Stimulated activated naive CD8-positive, alpha-beta T cell treated with anti-CD3 and anti-CD28 coated beads, Interleukin-15, Interleukin-2, amounts not matched to agents 100 ng/mL and 50 ng/mL, for 24 hours (primary cell): ENCODE results near the gene FHIT.
"Not testable (repeated sequence)": the region's sequence is repeated elsewhere in the genome, so short reads cannot be mapped to it uniquely, and the experiment has no call there.

Source experiments
- H3K27ac Mint-ChIP-seq: one replicate; pipeline ENCODE4 v1.8.0; 2021; ENCODE audit warnings: mild to moderate bottlenecking, mixed read lengths
- H3K27me3 Mint-ChIP-seq: one replicate; pipeline ENCODE4 v1.8.0; 2021; ENCODE audit warnings: mixed read lengths
- H3K36me3 Mint-ChIP-seq: one replicate; pipeline ENCODE4 v1.8.0; 2021; ENCODE audit warnings: low read depth, mixed read lengths
- H3K4me1 Mint-ChIP-seq: one replicate; pipeline ENCODE4 v1.8.0; 2021; ENCODE audit warnings: low read depth, mixed read lengths
- H3K4me3 Mint-ChIP-seq: one replicate; pipeline ENCODE4 v1.8.0; 2021; ENCODE audit warnings: mild to moderate bottlenecking, mixed read lengths
- H3K9me3 Mint-ChIP-seq: one replicate; pipeline ENCODE4 v1.8.0; 2021; ENCODE audit warnings: mixed read lengths

FHIT gene

DNA sequence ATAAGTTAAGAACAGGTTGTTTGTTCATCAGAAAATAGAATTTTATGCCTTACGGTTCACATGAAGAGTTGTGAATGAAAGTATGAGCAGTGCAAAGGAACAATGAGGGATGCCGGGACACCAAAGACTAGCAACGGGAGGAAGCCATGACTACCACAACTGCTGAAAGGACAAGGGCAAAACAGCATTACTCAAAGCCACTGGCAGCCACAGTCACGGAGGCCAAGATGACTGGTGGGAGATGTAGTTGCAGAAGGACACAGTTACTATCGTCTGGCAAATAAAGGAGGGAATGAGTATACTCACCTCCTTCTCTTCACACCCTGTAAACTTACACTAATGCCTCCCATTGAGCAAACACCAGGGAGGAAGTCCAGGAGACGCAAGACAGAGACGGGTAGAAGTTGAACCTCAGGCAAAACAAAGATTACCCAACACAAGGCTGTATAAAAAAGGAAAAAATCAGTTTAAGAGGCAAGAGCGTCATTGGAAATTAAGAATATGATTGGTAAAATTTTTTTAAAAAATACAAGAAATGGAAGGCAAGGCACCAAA, 675.5 kb downstream of the FHIT start:
- Mint-ChIP-seq H3K27me3 (peaks cover 3% of the 10 kb centered on the region), H3K36me3 (no peaks in the 10 kb centered on the region), H3K4me1 (no peaks in the 10 kb centered on the region), H3K27ac (no peak overlapping the region), H3K9me3 (no peaks in the 10 kb centered on the region), H3K4me3 (no peak overlapping the region)

DNA sequence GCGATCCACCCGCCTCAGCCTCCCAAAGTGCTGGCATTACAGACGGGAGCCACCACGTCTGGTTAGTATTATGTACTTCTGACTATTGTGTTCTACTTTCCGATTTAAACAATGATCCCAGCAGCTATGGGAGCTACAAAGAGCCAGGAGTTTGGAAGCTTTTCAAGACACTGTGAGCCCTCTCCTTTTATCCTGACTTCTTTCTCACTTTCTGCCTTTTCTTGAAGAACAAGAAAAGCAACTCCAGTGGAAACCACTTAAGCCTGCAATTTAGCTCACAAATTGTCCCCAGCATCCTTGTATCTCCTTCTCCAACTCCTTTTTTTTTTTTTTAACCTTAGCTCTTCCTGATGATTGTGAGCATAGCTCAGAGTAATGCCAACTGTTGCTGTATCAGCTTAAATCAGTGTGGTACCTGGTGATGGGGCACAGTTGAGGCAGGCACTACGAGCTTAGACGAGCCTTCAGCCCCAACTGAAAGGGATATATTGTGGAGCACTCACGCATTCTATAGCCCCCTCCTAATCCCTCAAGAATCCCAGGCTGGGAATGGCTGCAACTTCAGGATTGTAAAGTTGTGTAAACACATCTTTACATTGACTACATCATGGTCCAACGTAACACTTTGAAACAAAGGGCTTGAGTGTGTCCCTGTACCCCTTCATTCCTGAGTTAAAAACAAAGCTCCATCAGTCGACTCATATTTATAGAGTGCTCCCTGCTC, 677.0 kb downstream of the FHIT start:
- no peak overlapping the region for H3K4me3 Mint-ChIP-seq
- no peaks in the 10 kb centered on the region for H3K9me3 Mint-ChIP-seq
- peaks cover 3% of the 10 kb centered on the region for H3K27me3 Mint-ChIP-seq
- no peak overlapping the region for H3K27ac Mint-ChIP-seq
- H3K36me3 Mint-ChIP-seq = no peaks in the 10 kb centered on the region
- H3K4me1 Mint-ChIP-seq = no peaks in the 10 kb centered on the region

DNA sequence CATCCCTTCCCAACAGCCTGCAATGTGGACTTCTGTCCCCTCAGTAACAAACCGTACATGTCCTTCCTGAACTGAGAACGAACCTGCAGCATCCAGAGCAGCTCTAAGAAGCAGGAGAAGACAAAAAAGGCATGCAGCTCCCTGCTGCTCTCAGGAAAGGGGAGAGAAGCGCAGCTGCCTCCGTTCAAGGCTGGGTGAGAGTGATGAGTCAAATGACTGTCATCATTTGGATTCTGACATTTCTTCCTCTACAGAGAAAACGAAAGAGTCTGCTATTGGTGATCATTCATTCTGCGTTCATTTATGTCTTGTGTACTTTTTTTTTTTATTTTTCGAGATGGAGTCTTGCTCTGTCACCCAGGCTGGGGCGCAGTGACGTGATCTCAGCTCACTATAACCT, 677.8 kb downstream of the FHIT start:
- Mint-ChIP-seq H3K36me3 (no peaks in the 10 kb centered on the region), H3K4me1 (no peaks in the 10 kb centered on the region), H3K27ac (no peak overlapping the region), H3K4me3 (no peak overlapping the region), H3K9me3 (no peaks in the 10 kb centered on the region), H3K27me3 (peaks cover 3% of the 10 kb centered on the region)

DNA sequence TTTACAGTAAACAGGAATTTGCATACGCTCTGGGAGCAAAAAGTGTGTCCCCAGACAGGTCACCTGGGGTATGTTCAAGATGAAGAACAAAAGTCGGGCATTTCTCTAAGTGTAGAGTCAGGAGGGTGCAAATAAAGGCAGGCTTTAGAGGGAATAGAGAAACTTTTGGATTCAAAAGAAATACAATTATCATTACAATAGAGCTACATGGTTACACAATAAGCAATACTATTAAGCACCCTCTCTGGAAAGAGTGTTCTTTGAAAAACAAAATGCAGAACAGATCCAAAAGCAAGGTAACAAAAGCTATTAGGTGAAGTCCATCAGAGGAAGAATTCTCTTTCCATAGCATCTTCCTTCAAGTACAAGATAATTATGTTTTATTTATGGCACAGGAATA, 679.7 kb downstream of the FHIT start:
- no peaks in the 10 kb centered on the region for H3K9me3 Mint-ChIP-seq
- no peaks in the 10 kb centered on the region for H3K36me3 Mint-ChIP-seq
- peaks cover 3% of the 10 kb centered on the region for H3K27me3 Mint-ChIP-seq
- no peak overlapping the region for H3K4me3 Mint-ChIP-seq
- no peaks in the 10 kb centered on the region for H3K4me1 Mint-ChIP-seq
- H3K27ac Mint-ChIP-seq = no peak overlapping the region

DNA sequence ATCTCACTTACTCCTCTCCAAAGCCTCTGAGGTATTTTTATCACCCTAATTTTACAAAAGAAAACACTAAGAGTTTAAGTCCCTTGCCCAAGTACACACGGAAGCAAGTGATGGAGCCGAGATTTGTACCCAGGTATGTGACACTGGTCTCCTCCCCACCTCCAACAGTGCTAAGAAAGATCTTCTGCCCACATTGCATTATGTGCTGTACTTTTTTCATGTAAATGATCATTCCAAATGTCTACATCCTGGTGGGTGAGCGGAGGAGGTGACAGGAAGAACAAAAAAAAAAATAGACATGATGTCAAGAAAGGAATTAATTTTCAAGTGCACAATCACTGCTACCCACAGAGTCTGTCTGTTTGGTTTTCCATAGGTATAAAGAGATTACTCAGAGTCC, 694.1 kb downstream of the FHIT start:
- H3K4me1 Mint-ChIP-seq = peaks cover 9% of the 10 kb centered on the region
- H3K27me3 Mint-ChIP-seq = no peaks in the 10 kb centered on the region
- H3K9me3 Mint-ChIP-seq = no peaks in the 10 kb centered on the region
- H3K36me3 Mint-ChIP-seq = no peaks in the 10 kb centered on the region
- H3K4me3 Mint-ChIP-seq = no peak overlapping the region
- H3K27ac Mint-ChIP-seq = no peak overlapping the region

DNA sequence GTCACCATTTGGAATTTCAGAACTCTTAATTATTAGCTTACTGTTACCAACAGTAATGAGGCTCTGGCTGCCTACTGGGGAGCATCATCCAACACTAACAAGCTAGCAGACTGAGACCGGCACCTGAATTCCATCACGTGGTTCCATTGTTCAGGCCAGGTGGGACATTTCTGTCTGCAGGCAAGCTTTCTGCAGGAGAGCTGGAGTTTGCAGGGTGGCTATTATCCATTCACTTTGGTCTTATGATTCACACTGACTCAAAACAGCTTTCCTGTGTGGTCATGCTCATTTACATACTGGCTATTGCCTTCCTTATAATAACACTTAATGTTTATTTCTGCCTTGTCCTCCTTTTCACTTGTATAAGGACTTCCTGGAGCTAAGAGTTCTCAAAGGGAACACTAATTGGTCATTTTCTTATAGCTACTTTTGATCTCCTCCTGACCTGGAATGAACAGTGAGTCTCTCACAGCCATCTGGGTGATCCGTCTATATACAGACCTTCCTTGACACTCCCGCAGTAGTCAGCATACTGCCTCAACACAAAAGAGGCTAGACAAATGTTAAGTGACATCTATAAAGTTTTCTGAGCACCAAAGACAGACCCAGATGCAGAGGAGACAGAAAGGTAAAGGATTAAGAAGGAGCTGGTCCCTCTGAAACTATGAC, 695.4 kb downstream of the FHIT start:
- Mint-ChIP-seq H3K27ac (no peak overlapping the region), H3K4me1 (peaks cover 14% of the 10 kb centered on the region), H3K27me3 (no peaks in the 10 kb centered on the region), H3K36me3 (no peaks in the 10 kb centered on the region), H3K4me3 (no peak overlapping the region), H3K9me3 (no peaks in the 10 kb centered on the region)

DNA sequence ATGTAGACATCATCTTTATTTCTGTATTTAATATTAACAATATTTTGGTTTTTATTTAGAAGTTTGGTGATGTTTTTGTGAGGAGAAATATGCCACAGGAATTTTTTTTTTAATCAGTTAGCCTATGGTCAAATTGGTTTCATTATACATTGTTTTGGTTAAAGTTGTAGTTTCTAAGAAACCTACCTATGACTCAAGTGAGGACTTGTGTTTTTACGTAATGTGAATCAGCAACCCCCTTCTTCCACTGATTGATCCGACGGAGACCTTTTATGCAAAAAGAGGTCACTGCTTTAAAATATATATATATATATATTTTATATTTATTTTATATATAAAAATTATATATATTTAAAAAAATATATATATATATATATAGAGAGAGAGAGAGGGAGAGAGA, 698.1 kb downstream of the FHIT start:
- Mint-ChIP-seq H3K27me3 (no peaks in the 10 kb centered on the region), H3K27ac (no peak overlapping the region), H3K4me1 (peaks cover 14% of the 10 kb centered on the region), H3K4me3 (no peak overlapping the region), H3K9me3 (no peaks in the 10 kb centered on the region), H3K36me3 (no peaks in the 10 kb centered on the region)

DNA sequence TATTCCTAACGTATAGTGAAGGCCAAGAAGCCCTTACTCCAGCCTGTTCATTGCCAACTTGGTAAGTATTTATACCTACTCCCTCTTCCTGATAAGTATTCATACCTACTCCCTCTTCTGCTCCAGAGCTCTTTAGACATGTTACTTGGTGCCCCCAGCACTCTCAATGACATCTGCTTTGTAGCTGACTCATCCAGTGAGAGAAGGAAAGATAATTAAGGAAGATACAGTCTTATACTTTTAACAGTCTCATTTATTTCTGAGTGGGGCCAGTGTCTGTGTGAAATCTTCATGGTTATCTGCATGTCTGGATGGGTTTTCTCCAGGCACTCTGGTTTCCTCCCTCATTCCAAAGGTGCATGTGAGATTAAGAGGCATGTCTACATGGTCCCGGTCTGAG, 698.7 kb downstream of the FHIT start:
- H3K4me1 Mint-ChIP-seq = peaks cover 14% of the 10 kb centered on the region
- H3K4me3 Mint-ChIP-seq = no peak overlapping the region
- H3K36me3 Mint-ChIP-seq = no peaks in the 10 kb centered on the region
- H3K27ac Mint-ChIP-seq = no peak overlapping the region
- no peaks in the 10 kb centered on the region for H3K9me3 Mint-ChIP-seq
- no peaks in the 10 kb centered on the region for H3K27me3 Mint-ChIP-seq

DNA sequence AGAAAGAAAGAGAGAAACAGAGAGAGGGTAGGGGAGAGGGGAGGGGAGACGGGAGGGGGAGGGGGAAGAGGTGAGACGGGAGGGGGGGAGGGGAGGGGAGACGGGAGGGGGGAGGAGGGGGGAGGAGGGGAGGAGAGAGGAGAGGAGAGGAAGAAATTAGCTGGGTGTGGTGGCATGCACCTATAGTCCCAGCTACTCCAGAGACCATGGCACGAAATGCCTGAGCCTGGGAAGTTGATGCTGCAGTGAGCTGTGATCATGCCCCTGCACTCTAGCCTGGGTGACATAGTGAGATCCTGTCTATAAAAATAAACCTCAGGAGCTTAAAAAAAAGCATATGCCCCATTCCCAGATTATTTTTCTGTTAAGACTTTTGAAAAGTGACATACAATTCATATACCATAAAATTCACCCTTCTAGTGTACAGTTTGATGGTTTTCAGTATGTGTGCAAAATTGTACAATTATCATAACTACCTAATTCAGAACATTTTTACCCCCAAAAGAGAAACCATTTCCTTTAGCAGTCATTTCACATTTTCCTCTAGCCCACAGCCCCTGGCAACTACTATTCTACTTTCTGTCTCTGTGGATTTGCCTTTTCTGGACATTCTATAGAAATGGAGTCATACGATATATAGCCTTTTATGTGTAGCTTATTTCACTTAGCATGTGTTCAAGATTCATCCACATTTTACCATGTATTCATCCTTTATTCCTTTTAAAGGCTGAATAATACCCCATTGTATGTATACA, 699.6 kb downstream of the FHIT start:
- no peaks in the 10 kb centered on the region for H3K36me3 Mint-ChIP-seq
- H3K9me3 Mint-ChIP-seq = no peaks in the 10 kb centered on the region
- no peaks in the 10 kb centered on the region for H3K27me3 Mint-ChIP-seq
- peaks cover 14% of the 10 kb centered on the region for H3K4me1 Mint-ChIP-seq
- H3K4me3 Mint-ChIP-seq = no peak overlapping the region
- no peak overlapping the region for H3K27ac Mint-ChIP-seq

DNA sequence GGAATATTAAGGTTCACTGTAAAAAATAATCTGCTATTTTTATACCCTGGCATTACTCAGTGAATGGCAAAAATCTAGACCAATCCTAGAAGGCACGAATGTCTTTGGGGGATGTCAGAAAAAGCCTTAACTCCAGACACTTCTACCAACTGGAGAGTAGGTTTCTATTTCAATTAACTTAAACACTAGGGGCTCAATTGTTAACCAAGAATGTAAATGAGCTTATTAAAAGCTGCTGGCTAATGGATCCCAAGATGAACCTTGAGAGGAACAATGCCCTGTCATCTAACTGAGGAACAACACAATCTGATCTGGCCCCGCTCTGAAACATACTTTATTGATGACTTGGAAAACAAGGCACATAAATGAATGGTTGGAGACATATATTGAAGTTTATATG, 701.4 kb downstream of the FHIT start:
- H3K36me3 Mint-ChIP-seq = no peaks in the 10 kb centered on the region
- H3K27ac Mint-ChIP-seq = no peak overlapping the region
- no peak overlapping the region for H3K4me3 Mint-ChIP-seq
- no peaks in the 10 kb centered on the region for H3K27me3 Mint-ChIP-seq
- peaks cover 5% of the 10 kb centered on the region for H3K4me1 Mint-ChIP-seq
- no peaks in the 10 kb centered on the region for H3K9me3 Mint-ChIP-seq

DNA sequence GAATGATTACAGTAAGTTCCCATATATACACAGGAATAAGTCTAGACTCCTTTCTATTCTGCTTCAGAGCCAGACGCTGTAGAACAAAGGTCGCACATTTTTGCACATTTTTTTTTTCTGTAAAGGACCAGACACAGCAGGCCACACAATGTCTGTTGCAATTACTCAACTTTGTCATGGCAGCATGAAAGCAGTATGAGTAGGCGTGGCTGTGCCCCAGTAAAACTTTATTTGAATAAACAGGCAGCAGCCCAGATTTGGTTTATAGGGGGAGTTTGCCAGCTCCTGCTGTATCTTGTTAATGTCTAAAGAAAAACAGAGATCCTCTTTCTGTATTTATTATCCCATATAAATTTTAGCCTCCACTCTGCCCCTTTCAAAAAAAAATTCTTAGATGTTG, 708.3 kb downstream of the FHIT start:
- Mint-ChIP-seq H3K4me3 (no peak overlapping the region), H3K4me1 (no peaks in the 10 kb centered on the region), H3K27me3 (no peaks in the 10 kb centered on the region), H3K9me3 (peaks cover under 1% of the 10 kb centered on the region), H3K27ac (no peak overlapping the region), H3K36me3 (no peaks in the 10 kb centered on the region)

DNA sequence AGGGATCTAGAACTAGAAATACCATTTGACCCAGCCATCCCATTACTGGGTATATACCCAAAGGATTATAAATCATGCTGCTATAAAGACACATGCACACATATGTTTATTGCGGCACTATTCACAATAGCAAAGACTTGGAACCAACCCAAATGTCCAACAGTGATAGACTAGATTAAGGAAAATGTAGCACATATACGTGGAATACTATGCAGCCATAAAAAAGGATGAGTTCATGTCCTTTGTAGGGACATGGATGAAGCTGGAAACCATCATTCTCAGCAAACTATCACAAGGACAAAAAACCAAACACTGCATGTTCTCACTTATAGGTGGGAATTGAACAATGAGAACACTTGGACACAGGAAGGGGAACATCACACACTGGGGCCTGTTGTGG, 711.9 kb downstream of the FHIT start:
- H3K9me3 Mint-ChIP-seq, H3K4me1 Mint-ChIP-seq, H3K36me3 Mint-ChIP-seq, H3K27ac Mint-ChIP-seq, H3K27me3 Mint-ChIP-seq, H3K4me3 Mint-ChIP-seq: not testable (repeated sequence)

DNA sequence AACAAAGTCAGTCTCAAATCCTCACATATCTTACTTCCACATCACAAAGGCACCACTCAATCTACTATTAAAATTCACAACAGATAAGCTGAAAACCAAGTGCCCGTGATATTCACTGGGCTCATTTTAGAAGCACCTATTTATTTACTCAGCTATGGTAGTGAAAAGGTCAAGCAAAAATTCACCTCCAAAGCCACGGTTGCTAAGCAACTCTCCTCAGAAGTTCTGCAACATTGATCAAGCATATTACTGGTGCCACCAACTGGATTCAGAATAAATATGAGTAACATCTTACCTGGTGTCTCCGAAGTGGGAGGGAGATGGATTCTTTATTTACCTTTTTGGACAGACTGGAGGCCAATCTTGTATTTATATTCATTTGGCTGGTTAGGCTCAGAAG, 714.8 kb downstream of the FHIT start:
- Mint-ChIP-seq H3K9me3 (peaks cover 5% of the 10 kb centered on the region), H3K36me3 (no peaks in the 10 kb centered on the region), H3K4me1 (no peaks in the 10 kb centered on the region), H3K4me3 (no peak overlapping the region), H3K27me3 (no peaks in the 10 kb centered on the region), H3K27ac (no peak overlapping the region)

DNA sequence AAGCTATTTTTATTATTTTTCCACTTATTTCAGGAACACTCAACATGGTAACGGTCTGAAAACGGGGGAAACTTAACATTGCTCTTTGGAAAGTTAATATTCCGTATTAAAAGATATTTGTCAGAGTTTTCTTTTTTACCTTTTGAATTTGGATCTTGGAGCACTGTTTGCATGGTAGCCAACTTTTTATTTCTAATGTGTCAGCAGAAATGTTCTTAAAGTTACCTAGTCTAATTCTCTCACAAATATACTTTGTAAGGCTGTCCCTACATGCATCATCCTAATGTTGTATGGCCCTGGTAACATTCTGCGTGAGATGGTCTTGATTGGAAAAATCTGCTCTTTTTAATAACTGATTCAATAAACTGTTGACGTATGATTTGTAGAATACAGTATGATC, 719.5 kb downstream of the FHIT start:
- H3K36me3 Mint-ChIP-seq = no peaks in the 10 kb centered on the region
- H3K4me1 Mint-ChIP-seq = no peaks in the 10 kb centered on the region
- no peaks in the 10 kb centered on the region for H3K9me3 Mint-ChIP-seq
- no peaks in the 10 kb centered on the region for H3K27me3 Mint-ChIP-seq
- H3K4me3 Mint-ChIP-seq = no peak overlapping the region
- no peak overlapping the region for H3K27ac Mint-ChIP-seq

DNA sequence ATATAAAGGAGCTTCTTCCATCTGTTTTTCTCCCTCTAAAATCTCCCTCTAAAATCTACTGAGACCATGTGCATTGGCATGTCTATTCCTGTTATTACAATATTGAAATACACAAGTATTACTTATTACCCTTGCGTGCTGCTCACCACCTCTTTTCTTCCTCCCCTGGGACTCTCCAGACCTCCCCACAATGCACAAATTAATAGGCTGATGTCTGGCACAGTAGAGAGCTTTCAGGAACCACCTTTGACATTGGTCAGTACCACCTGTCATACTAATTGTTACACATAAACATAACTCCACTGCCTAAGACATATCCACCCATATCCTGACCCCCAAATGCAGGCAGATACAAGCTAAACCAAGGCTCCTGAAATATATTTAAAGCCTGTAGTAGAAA, 722.6 kb downstream of the FHIT start:
- no peaks in the 10 kb centered on the region for H3K27me3 Mint-ChIP-seq
- H3K9me3 Mint-ChIP-seq = no peaks in the 10 kb centered on the region
- no peak overlapping the region for H3K27ac Mint-ChIP-seq
- H3K36me3 Mint-ChIP-seq = no peaks in the 10 kb centered on the region
- H3K4me3 Mint-ChIP-seq = no peak overlapping the region
- H3K4me1 Mint-ChIP-seq = no peaks in the 10 kb centered on the region
